IPS-11a (cell line): ENCODE measurements around the gene PLXND1.

Source experiments
- H3K4me3 ChIP-seq: one replicate; pipeline ENCODE4 v1.5.1; 2013; ENCODE audit warnings: low read depth, low read length, control low read depth

Gene PLXND1

GRCh38 chr3:129629011-129629410, 22.5 kb upstream of the PLXND1 start:
- no peak overlapping the region for H3K4me3 ChIP-seq

DNA sequence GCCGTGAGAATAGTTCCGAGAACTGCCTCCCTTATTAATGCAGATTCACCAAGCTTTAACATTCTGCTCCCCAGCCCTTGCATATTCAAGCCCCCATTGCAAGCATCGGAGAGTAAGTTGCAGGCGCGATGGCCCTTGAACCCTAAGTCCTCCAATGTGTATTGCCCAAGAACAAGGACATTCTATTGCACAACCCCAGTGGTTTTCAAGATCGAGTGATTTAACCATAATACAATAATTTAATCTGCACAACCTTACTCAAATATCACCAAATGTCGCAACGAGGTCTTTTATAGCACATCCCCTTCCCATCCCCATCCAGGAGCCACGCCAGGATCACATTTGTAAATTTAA, 21.7 kb upstream of the PLXND1 start:
- peak overlapping the region; percentile 75 for H3K4me3 ChIP-seq

GRCh38 chr3:129627350-129628168, 21.1 kb upstream of the PLXND1 start:
- H3K4me3 ChIP-seq: peak overlapping the region; percentile 75

- peak overlapping the region; percentile 75 for H3K4me3 ChIP-seq
Measured at GRCh38 chr3:129626744-129627349, 20.4 kb upstream of the PLXND1 start.

DNA sequence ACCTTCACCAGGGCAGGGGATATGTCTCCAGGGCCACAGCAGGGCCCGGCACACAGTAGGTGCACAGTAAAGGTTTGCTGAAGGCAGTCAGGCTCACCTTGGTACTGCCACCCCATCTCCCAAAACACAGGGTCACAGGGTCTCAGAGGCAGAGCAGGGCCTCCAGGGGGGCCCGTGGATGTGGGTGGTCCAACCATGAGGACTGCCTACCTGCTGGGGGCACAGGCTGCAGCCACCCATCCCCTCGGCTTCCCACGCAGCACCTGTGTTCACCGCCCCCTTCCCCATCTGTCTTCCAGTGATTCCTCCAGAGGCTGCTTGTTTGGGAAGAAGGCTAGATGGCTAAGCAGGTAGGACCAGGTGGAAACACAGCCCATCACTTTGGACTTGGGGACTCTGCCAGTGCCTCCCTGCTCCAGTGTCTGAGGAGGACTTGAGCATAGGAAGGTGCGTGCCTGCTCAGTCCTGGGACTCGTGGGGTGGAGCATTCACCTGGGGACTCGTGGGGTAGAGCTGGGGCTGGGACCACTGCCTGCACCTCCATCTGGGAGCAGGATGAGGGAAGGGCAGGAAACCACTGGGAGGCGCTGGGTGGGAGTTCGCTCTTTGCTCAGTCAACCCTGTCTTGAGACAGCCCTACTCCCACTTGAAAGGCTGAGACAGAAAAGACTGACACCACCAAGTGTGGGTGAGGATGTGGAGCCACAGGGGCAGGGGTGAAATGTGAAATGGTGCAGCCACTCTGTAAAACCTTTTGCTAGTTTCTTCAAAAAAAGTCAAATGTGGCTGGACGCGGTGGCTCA, 18.8 kb upstream of the PLXND1 start:
- H3K4me3 ChIP-seq: no peak overlapping the region

GRCh38 chr3:129624347-129625071, 18.0 kb upstream of the PLXND1 start:
- H3K4me3 ChIP-seq: no peak overlapping the region

GRCh38 chr3:129623447-129624118, 17.1 kb upstream of the PLXND1 start:
- no peak overlapping the region for H3K4me3 ChIP-seq

- no peak overlapping the region for H3K4me3 ChIP-seq
Measured at GRCh38 chr3:129622933-129623332, 16.5 kb upstream of the PLXND1 start.

- H3K4me3 ChIP-seq: no peak overlapping the region
Measured at GRCh38 chr3:129622226-129622874, 15.9 kb upstream of the PLXND1 start.

DNA sequence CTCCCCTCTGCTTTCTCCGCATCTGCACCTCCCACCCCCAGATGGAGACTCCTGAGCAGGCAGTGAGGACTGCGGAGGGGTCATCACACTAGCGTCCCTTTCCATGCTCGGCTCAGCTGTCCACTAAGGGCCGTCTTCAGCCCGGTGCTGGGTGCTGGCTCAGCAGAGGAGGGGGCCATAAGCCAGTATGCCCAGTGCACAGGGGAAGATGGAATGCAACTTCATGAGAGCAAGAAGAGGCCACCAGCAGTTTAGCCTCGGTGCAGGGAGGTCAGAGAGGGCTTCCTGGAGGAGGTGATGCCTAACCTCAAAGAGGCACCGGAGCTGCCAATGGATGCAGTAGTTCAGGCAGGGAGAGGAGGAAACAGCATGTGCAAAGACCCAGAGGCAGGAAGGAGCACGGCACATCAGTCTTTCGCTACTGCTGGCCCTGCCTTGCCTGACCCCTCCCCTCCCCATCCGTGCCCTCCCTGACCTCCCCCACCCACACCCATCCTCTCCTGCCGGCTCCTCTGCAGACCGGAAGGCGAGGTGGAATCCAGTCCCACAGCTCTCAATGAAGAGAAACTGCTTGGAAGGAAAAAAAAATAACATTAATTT, 15.2 kb upstream of the PLXND1 start:
- no peak overlapping the region for H3K4me3 ChIP-seq

DNA sequence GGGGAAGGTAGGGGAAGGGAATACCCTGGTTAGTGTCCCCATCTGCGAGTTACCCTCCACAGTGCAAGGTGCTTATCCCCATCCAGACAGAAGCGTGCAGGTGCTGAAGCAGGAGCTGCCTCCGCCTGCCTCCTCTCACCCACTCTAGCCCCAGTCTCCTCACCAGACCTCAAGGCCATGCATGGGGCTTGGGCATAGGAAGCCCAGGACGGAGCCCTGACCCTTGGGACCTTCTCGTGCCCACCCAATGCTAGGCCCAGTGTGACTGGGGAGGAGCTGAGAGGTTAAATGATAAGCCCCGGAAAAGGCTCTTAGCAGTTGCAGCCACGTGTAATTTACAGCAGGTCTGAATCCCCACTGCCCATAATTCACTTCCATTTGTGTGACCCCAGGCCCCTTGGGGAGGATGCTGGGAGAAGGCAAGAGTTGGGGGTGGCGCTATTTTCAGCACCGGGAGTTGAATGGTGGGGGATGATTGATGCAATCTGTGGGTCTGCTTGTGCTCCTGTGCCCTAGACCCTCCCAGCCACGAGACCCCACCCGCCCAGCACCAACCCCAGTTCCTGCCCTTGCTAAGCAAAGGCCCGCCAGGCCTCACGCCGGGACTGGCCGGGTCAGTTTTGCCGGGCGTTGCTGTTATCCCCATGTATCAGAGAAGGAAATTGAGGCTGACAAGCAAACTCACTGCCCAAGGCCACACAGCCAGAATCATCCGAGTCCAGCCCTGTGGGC, 14.5 kb upstream of the PLXND1 start:
- H3K4me3 ChIP-seq: no peak overlapping the region

GRCh38 chr3:129619726-129620162, 13.3 kb upstream of the PLXND1 start:
- no peak overlapping the region for H3K4me3 ChIP-seq

GRCh38 chr3:129618901-129619671, 12.6 kb upstream of the PLXND1 start:
- H3K4me3 ChIP-seq: no peak overlapping the region

- no peak overlapping the region for H3K4me3 ChIP-seq
Measured at GRCh38 chr3:129618186-129618820, 11.8 kb upstream of the PLXND1 start.

GRCh38 chr3:129617381-129618185, 11.1 kb upstream of the PLXND1 start:
- H3K4me3 ChIP-seq: no peak overlapping the region

DNA sequence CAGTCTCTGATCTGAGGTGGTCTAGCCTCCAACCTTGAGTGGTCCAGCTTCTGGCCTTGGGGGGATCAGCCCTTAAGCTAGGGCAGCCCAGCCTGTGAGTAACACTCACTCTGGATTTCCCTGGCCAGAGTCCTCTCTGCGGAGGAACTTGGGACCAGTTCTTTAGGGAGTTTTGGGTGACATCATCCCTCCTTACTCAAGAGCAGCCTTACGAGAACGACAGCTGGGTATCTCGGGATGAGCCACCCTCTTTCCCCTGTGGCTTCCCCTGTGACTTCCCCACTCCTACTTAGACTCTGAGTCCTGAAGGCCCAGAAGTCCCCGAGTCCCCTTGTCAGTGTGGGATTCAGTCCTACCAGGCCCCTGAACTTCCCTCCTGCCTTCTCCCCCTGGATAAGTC, 10.2 kb upstream of the PLXND1 start:
- no peak overlapping the region for H3K4me3 ChIP-seq

DNA sequence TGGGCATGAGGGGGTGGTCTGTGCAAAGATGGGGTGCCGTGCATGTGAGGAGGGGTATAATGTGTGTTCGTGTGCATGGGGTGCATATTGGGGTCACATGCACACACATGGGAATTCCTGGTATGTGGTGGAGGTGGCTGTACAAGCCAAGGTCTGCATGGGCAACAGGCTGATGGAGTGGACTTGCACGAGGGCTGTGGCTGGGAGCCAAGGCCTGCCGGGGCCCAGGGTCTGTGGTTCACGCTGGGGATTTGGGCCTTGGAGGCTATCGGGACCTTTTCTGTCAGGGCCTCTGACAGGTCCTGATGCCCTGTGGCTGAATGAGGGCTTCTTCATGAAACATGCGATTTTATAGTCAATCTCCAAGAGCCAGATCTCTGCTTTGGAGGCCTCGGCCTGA, 9.8 kb upstream of the PLXND1 start:
- no peak overlapping the region for H3K4me3 ChIP-seq
